Sciatic nerve (tissue), 2 donors: ENCODE data around the gene C5orf58. TPM values are rescaled to one million over a fixed set of nuclear protein-coding genes. Genes with fewer than 3 reads are reported as not detected.

ENCODE experiments used
- ATAC-seq: fragments of 200-7000 bp; cut with Tn5 transposase; one replicate; pipeline ENCODE4 v1.9.1; 2020; ENCODE audit warnings: mild to moderate bottlenecking, moderate library complexity
- DNase-seq: peaks from one replicate; pipeline ENCODE4 v3.0.0-alpha.2; 2020; ENCODE audit warnings: low spot score
- intact Hi-C: fragments of 100-400 bp; cut with DNase I; formaldehyde crosslinking; loops from one replicate; pipeline ENCODE4 v1.14.2; 2022
- total RNA-seq: library from RNA; stranded (reverse); fragmentation: NEBNext Ultra II Directional; extraction: Animal tissue kit (Norgen Biotek cat#: 25700); gene quantifications from one replicate; pipeline ENCODE4 v1.2.1, GENCODE V29; 2021
- donor health status: DM: no; HTN: no; CAD: no.
- donor health status: DM: no; HTN: no; CAD: no.

Gene C5orf58
- total RNA-seq, 1 donor from 2014 or later: not detected

DNA sequence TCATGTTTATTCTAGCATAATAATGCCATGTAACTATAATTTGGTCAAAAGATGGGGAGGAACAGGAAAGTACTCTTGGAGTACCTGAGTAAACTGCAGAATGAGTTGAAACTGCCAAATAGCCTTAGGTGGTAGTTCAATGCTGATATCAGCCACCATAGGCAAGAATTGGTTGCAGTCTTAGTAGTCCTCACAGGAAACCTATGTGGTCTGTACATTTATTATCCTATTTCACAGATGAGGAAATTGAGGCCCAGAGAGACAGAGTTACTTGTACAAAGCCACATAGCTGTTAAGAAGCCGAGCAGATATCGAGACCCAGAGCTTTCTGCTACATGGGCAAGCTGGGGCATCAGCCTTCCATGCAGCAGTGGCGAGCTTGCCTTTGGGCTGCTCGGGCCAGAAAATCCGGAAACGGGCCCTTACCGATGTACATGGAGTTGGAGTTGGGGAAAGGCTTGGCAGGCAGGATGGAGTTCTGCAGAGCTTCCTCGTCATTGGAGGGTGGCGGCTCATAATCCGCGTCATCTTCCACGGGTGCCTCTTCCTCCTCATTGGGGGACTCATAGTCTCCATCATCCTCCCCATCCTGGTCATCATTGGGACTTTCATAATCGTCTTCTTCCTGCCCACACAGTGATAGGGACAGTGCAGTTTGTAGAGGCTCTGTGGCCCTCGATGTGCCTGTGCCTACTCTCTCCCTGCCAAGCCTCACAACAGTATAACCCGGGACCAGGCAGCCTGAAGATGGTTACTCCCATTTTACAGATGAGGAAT lies 37.7 kb downstream of the C5orf58 start:
- no peak for DNase-seq
- ATAC-seq: no peak
- intact Hi-C loops: no loop called here

DNA sequence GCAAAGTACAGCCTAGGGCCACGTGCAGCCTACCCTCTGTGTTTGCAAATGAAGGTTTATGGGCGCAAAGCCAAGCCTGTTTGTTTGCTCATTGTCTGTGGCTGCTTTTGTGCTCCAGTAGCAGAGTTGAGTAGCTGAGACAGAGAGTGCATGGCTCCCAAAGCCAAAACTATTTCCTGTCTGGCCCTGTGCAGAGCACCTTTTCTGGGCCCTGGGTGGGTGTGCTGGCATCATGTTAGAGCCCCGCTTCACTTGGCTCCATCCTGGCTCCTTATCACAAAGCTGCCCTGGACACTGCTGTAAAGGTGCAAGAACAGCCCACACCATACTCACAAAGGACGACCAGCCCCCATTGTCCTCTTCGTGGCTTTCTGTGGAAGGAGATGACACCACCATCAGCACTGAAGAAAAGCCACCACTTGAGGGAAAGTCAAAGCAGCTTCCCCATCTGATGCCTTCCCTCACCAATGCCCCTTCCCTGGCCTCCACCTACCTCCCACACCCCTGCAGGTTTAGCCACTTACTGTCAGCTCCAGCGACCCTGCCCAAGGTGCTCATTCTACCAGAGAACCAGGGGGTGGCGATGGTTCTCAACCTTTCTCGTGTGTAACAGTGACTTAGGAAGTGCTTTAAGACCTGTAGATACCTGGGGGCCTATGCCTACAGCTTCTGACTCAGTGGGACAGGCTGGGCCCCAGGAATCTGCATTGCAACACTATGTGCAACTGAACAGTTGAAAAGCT lies 41.4 kb downstream of the C5orf58 start:
- ATAC-seq (no peak), DNase-seq (no peak)
- intact Hi-C loops: no loop called here

DNA sequence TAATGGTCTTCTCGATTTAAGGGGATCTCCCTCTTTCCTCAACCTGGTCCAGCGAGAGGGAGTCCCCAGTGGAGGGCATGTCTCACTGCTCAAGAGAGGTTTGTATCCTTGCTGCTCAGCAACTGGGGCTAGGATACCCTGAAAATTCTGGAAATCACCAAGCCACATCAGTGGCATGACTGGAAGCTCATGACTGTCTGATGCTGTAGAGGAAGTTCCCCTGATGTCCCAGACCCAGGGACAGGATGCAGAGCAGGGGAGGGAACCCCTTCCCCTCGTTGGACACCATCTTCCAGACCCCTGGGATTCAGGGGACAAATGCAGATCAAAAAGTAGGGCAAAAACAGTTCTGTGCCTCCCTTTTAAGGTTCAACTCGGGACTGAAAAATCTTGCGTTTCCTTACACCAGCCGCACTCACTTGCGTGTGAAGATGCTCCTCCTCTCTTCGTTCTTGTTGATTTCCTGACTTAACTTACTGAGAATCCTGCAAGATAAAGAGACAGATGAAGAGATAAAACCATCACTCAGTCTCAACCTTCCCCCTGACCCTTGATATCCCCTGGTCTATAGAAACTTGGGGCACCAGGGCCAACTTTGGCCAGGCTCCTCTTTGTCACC lies 42.7 kb downstream of the C5orf58 start:
- DNase-seq (no peak), ATAC-seq (no peak)
- intact Hi-C loops: no loop called here

DNA sequence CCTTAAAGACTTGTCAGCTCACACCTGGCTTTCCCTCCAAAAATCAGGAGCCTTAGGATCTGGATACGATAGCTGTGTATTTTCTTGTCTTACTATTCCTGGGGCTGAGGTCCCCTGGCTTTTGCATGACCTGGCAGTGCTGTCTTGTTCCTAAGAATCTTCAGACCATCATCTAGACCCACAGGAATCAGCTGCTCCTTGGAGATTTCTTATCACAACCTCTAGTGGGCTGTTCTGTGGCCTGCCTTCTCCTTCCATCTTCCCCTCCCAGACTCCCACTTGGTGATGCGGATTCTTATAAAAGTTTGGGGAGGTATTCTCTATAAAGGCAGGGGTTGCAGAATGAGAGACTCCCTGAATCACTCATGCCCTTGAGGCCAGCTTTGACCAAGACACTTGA lies 43.4 kb downstream of the C5orf58 start:
- DNase-seq: no peak
- intact Hi-C loops: no loop called here
- ATAC-seq: no peak

DNA sequence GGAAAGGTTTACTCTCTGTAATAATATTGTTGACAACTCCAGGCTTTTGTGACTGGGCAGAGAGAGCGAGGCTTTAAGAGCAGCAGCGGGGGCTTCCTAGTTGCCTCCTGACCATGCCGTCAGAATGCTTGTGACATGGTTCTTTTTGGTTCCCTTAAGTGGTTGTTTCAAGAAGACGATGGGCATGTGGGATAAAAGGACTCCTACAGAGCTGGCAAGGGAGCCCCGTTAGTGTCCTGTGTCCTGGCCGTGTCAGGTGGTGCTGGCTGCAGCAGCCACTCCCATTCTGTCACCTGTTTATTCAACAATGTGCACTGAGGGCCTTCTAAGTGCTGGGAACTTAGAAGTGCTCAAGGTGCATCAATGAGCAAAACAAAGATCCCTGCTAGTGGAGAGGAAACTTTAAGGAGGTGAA lies 45.1 kb downstream of the C5orf58 start:
- no peak for ATAC-seq
- intact Hi-C loops: no loop called here
- no peak for DNase-seq

DNA sequence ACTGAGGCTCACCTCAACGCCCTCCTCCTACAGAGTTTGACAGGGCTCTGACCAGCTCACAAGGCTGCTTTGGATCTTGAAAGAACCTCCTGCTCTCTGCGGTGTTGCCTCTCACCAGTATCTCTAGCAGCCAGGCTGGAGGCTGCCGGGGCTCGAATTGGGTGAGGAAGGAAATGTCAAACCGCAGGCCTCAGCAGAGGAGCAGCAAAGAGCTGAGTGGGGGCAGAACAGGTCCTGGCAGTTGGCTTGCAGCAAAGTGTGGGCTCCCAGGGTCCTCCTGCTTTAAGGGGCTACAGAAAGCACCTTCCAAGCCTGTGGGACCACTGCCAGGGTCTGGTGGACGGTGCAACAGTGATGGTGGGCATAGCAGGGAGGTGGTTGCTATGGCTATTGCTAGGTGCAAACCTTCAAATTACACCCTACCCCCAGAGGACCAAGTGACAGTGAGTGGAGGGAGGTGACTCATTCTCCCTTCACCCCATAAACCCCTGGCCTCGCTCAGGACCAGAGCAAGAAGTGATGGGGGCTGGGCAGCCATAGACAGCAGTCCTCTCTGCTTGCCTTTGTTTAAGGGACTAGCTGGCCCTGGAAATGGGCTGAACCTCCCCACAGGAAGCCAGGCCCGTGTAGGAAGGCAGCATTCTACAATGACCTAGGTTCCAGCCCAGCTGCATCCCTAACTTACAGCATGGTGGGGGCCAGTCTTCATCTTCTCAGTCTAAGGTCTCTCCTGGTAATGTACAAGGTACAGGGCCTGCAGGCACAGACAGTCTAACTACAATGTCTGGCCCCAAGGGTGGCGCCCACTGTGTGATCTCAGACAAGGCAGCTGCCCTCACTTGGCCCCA lies 46.0 kb downstream of the C5orf58 start:
- DNase-seq (no peak), ATAC-seq (peak; percentile 41)
- intact Hi-C loops: no loop called here

DNA sequence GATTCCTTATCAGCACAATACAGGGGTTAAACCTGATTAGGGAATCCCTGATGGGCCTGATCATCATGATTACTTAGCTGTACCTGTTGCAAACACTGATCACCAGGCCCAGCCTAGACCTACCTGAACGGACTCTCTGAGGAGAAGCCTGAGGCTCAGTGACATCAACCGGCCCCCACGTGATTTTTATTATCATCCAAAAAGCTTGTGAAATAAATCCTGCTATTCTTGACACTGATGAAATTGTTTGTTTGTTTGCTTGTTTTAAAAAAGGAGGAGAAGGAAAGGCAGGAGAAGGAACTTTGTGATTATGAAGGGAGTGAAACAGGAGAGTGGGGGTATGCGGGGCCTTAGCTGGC lies 46.7 kb downstream of the C5orf58 start:
- no peak for ATAC-seq
- intact Hi-C loops: no loop called here
- no peak for DNase-seq

DNA sequence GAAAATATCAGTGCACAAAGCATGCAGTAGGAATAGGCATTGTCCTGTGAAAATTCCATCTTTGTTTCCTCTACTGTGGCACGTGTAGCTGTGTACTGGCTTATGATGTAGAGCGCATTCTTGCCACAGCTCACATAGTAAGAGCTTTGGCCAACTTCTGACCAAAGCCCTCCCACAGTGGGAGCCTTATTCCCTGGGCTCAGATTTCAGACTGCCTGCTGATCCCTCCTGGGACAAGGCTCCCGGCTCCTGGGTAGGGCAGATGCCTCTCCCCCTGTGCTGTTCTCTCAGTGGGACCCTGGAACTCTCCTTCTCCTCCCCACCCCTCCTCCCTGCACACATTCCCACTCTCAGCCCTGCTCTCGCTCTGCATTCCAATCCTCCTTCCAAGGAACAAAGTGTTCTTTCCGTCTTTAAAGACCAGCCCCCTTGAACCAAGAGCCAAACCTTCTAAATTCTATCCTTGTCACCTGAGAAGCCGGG lies 47.3 kb downstream of the C5orf58 start:
- peak; percentile 93 for ATAC-seq
- DNase-seq: no peak
- intact Hi-C loops: no loop called here

DNA sequence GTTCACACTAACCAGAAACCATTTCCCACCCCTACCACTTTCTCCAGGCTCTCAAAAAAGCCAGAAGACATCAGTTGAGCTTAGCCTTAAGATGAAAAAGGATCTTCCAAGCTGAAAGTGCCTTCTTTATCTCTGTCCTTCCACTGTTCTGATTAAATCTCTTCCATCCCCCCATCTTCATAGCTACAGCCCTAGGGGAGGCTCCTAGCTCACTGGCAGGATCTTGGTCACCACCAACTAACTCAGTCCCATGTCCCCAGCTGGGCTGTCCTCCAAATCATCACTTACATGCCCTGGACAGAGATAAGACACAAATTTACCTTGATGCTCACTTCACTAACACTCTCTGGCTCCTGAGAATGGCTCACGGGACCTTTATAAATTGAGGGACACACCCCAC lies 50.5 kb downstream of the C5orf58 start:
- ATAC-seq: no peak
- no peak for DNase-seq
- intact Hi-C loops: no loop called here

DNA sequence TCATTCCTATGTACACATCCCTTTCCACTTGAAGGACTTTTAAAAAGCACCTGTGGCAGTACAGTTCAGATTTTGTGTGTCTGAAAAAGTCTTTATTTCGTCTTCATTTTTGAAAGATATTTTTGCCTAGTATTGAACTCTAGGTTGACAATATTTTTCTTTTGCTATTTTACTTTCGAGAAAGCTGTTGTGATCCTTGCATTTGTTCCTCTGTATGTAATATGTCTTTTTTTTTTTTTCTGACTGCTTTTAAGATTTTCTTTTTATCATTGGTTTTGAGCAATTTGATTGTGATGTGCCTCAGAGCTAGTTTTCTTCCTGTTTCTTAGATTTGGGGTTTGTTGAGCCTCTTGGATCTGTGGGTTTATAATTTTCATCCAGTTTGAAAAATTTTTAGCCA lies 51.4 kb downstream of the C5orf58 start:
- intact Hi-C loops: no loop called here
- ATAC-seq (no peak), DNase-seq (no peak)

DNA sequence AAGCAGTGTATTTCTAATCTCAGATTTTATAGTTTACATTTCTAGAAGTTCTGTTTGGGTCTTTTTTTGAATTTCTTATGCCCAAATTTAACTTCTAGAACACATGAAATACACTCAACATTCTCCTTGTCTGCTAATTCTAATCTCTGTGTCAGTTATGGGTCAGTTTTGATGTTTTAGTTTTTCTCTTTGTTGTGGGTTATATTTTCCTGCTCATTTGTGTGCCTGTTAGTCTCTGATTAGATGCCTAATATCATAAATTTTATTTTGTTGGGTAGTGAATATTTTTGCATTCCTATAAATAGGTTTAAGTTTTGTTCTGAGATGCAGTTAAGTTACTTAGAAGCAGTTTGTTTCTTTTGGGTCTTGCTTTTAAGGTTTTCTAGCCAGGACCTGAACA lies 52.4 kb downstream of the C5orf58 start:
- intact Hi-C loops: no loop called here
- DNase-seq (no peak), ATAC-seq (no peak)

DNA sequence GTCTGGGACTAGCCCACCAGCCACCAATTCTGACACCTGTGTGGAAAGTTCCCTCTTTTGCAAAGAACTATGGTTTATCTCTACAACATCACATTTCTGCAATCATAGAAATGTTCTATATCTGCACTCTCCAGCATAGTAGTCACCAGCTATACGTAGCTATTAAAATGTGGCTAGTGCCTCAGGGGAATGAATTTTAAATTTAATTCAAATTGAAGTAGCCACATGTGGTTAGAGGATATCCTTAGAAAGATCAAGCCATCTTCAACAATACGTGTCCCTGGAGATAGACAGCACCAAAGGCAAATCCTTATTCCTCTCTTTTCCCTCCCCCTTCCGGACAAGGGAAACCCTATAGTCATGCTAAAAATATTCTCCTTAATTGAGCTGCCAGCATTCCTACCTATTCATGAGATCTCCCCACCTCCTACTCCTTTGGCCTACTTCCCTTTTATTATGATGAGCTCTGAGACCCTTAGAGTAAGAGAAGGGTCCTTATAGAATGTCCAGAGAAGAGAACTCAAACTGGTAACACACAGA lies 53.7 kb downstream of the C5orf58 start:
- ATAC-seq (no peak), DNase-seq (no peak)
- intact Hi-C loops: no loop called here

DNA sequence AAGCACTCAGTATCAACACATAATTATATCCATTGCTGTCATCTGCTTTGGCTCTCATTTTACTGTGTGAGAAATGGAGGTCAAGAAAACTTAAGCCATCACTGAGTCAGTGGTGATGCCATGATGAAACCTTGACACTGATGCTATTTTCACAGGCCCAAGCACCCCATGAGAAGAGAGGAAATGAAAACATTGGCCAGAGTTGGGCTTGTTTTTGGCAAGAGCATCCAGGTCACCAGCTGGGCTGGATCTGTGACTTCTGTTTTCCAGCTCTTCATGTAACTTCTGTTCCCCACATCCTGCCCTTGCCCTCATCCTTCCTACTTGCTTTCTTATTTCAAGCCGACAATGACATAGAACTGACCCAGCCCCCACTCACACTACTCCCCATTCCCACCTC lies 54.7 kb downstream of the C5orf58 start:
- ATAC-seq (peak; percentile 90), DNase-seq (no peak)
- intact Hi-C loops: no loop called here

DNA sequence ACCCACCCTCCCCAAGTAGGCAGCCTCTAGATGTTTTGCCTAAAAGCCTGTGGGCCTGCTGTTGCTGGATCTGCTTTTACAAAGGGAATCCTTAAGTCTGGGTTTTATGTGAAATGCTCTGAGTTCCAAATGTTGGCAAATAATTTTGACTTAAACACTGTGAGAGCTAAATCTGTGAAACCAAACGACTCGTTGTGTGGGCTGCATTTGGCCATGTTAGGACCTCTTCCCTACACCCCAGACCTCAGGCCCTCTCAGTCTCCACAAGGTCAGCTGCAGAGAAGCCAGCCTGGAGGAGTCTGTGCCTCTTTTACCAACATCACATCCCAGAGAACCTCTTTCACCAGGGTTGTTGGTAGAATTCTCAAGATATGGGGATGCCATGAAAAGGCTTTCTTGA lies 55.4 kb downstream of the C5orf58 start:
- DNase-seq (no peak), ATAC-seq (no peak)
- intact Hi-C loops: no loop called here

DNA sequence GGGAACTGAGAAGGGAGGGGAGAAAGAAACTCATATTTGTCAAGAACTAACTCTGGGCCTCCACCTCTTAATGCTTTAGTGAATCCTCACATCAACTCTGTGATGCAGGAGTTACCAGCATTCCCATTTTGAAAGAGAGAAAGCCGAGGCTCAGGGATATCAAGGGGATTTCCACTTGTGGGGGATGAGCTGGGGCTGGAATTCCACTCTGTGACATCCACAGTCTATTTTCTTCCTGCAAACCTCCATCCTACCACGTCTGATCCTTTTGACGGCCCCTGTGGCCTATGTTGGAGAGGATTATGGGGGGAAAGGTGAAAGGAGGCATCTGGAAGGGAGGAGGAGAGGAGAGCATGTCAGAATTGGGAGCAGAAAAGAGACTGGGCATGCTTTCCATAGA lies 55.8 kb downstream of the C5orf58 start:
- DNase-seq (no peak), ATAC-seq (no peak)
- intact Hi-C loops: no loop called here

DNA sequence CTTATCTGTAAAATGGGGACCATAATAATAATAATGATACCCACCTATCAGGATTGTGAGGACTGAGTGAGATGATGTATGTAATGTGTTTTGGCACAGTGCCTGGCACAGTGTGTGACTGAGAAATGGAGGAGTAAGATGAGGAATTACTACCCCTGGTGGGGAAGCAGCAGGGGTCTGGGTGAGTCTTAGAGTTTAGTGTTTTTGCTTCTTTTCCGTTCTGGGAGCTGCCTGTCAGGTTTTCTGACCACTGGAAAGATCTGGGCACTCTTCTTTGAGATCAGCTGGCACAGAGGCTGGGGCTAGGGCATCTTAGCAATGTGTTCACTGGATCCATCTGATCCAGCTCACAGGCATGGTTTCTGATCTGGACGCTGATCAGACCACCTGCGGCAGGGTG lies 56.3 kb downstream of the C5orf58 start:
- ATAC-seq: no peak
- intact Hi-C loops: no loop called here
- no peak for DNase-seq

DNA sequence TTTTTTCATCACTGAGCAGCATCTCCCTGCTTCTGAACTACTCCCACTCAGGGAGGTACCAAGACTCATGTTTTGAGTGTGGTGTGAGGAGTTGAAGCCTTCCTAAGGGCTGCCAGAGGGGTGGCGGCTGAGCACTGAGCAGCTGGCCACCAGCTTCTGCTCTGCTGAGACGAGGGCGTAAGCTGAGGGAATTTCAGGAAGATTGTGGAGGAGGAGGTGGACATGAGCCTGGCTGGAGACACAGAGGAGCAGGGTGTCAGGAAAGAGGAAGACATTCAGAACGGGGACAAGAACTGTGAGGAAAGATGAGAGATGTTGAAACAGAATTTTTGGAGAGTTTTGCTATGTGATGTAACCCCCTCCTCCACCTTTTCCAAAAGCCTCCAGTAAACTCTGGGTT lies 57.0 kb downstream of the C5orf58 start:
- DNase-seq: no peak
- ATAC-seq: peak; percentile 33
- intact Hi-C loops: no loop called here

DNA sequence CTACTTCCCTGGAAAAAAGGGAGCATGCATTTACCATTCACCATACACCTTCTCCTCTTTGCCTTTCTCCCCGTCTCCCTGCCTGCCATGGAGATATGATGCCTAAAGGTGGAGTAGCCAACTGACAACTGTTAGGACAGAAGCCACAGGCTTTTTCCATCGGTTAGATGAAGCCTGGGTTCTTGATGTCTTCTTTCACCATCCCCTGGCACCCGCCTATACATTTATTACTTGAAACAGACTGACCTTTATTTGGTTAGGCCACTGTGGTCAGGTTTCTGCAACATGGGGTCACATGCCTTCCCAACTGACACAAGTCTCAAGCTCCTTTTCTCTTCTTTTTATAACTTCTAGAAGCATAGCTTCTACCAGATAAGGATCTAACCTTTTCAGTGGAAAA lies 57.7 kb downstream of the C5orf58 start:
- DNase-seq: no peak
- no peak for ATAC-seq
- intact Hi-C loops: no loop called here
